ENCODE measurements around the gene BACH2. TPM values are rescaled to one million over a fixed set of nuclear protein-coding genes. Genes with fewer than 3 reads are reported as not detected.

The BACH2 gene
- total and polyA plus RNA-seq, 2 experiments from 2014 or later, result 1.6 to 5.7 TPM

DNA sequence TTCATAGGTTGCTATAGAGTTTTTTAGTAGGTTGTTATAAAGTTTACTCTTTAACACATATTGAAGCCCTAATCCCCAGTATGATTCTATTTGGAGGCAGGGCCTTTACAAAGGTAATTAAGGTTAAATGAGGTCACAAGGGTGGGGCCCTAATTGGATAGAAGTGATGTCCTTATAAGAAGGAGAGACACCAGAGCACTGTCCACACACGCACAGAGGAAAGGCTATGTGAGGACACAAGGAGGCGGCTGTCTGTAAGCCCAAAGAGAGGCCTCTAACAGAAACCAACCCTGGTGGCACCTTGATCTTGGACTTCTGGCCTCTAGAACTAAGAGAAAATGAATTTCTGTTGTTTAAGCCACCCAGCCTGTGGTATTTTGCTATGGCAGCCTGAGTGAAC, 303.8 kb downstream of the BACH2 start:
- H3K27me3 Mint-ChIP-seq (ENCODE audit: insufficient read depth, low read depth, poor library complexity), result peaks cover 6% of the 10 kb centered on the region
- Histone ChIP-seq H3K4me3 (no peak overlapping the region), H3K27ac (ENCODE audit: low read depth) (no peak overlapping the region), H3K9me2 (ENCODE audit: insufficient read depth) (peaks cover 11% of the 10 kb centered on the region), H3K4me1 (ENCODE audit: insufficient read depth) (0 out of 2 replicates have a peak, but pooled peaks cover 6% of the 10 kb centered on the region), H2AFZ (no peak overlapping the region), H4K20me1 (replicated peaks; ENCODE audit: insufficient read depth) (no peaks in the 10 kb centered on the region), H3K79me2 (replicated peaks; ENCODE audit: insufficient read depth) (no peaks in the 10 kb centered on the region), H3K36me3 (ENCODE audit: insufficient read depth) (no peaks in the 10 kb centered on the region), H3F3A (replicated peaks; ENCODE audit: low read depth) (no peaks in the 10 kb centered on the region), H3K4me2 (no peak overlapping the region), H3K27me3 (ENCODE audit: insufficient read depth) (no peaks in the 10 kb centered on the region)
- no peak overlapping the region for H3K27ac Mint-ChIP-seq
- ATAC-seq (no peak), DNase-seq (ENCODE audit: low spot score) (no peak)
- no peaks in the 10 kb centered on the region for H3K9me3 Mint-ChIP-seq
- no peak overlapping the region for H3K4me3 Mint-ChIP-seq
- TF ChIP-seq ZNF331 (CRISPR knock-in tag; IDR thresholded peaks at IDR 0.05; ENCODE audit: low read depth), result no peak
- peaks cover 13% of the 10 kb centered on the region for H3K4me1 Mint-ChIP-seq
- H3K36me3 Mint-ChIP-seq (ENCODE audit: low read depth), result no peaks in the 10 kb centered on the region

DNA sequence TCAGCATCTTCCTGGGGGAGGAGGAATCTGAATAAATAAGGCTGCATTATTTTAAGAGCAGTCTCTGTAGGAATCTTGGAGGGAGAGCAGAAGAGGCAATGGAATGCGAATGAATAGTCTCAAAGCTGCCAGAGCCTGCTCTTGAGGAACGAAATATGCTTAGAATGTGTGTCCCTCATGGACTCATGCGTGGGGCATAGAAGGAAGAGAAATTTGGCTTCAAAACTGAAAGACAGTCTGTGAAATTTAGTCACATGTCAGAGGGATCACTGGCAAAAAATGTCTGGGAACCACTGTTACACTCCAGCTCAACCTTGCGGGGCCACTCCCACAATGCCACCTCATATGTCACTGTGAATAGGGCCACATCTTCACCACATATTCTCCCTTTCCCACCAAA, 306.9 kb downstream of the BACH2 start:
- Histone ChIP-seq H4K20me1 (replicated peaks; ENCODE audit: insufficient read depth) (no peaks in the 10 kb centered on the region), H3K4me1 (ENCODE audit: insufficient read depth) (0 out of 2 replicates have a peak, but pooled peaks cover 6% of the 10 kb centered on the region), H3K36me3 (ENCODE audit: insufficient read depth) (no peaks in the 10 kb centered on the region), H2AFZ (no peak overlapping the region), H3K4me3 (no peak overlapping the region), H3K9me2 (ENCODE audit: insufficient read depth) (peaks cover 11% of the 10 kb centered on the region), H3K79me2 (replicated peaks; ENCODE audit: insufficient read depth) (no peaks in the 10 kb centered on the region), H3K27ac (ENCODE audit: low read depth) (no peak overlapping the region), H3F3A (replicated peaks; ENCODE audit: low read depth) (no peaks in the 10 kb centered on the region), H3K4me2 (no peak overlapping the region), H3K27me3 (ENCODE audit: insufficient read depth) (no peaks in the 10 kb centered on the region)
- H3K27me3 Mint-ChIP-seq (ENCODE audit: insufficient read depth, low read depth, poor library complexity), result peaks cover 6% of the 10 kb centered on the region
- no peak for ATAC-seq
- DNase-seq (ENCODE audit: low spot score), result no peak
- no peak overlapping the region for H3K4me3 Mint-ChIP-seq
- no peaks in the 10 kb centered on the region for H3K9me3 Mint-ChIP-seq
- H3K4me1 Mint-ChIP-seq, result peaks cover 24% of the 10 kb centered on the region
- no peaks in the 10 kb centered on the region for H3K36me3 Mint-ChIP-seq (ENCODE audit: low read depth)
- no peak for TF ChIP-seq ETS1 (IDR thresholded peaks at IDR 0.05)
- no peak for TF ChIP-seq STAT1 (IDR thresholded peaks at IDR 0.05; ENCODE audit: unreplicated experiment)
- no peak for TF ChIP-seq EZH2 (IDR thresholded peaks at IDR 0.05; ENCODE audit: low read depth, unreplicated experiment)
- TF ChIP-seq, protein P1, sequence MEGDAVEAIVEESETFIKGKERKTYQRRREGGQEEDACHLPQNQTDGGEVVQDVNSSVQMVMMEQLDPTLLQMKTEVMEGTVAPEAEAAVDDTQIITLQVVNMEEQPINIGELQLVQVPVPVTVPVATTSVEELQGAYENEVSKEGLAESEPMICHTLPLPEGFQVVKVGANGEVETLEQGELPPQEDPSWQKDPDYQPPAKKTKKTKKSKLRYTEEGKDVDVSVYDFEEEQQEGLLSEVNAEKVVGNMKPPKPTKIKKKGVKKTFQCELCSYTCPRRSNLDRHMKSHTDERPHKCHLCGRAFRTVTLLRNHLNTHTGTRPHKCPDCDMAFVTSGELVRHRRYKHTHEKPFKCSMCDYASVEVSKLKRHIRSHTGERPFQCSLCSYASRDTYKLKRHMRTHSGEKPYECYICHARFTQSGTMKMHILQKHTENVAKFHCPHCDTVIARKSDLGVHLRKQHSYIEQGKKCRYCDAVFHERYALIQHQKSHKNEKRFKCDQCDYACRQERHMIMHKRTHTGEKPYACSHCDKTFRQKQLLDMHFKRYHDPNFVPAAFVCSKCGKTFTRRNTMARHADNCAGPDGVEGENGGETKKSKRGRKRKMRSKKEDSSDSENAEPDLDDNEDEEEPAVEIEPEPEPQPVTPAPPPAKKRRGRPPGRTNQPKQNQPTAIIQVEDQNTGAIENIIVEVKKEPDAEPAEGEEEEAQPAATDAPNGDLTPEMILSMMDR (conservative IDR thresholded peaks at IDR 0.05; ENCODE audit: low read depth in 2 of 2), result no peak
- TF ChIP-seq ZNF114 (CRISPR knock-in tag; IDR thresholded peaks at IDR 0.05), result no peak
- TF ChIP-seq POLR2AphosphoS5 (IDR thresholded peaks at IDR 0.05; ENCODE audit: low read depth), result no peak
- TF ChIP-seq JUNB (IDR thresholded peaks at IDR 0.05; ENCODE audit: unreplicated experiment), result no peak
- TF ChIP-seq REST (IDR thresholded peaks at IDR 0.05; ENCODE audit: unreplicated experiment), result no peak
- TF ChIP-seq EZH2phosphoT487 (IDR thresholded peaks at IDR 0.05; ENCODE audit: unreplicated experiment), result no peak
- H3K27ac Mint-ChIP-seq, result no peak overlapping the region

Measured in GM23338 (cell line).